ENCODE data around the gene RAD23A.
A peak's percentile ranks its signal among the peaks of the same experiment; 100 is the strongest.

RAD23A gene

DNA sequence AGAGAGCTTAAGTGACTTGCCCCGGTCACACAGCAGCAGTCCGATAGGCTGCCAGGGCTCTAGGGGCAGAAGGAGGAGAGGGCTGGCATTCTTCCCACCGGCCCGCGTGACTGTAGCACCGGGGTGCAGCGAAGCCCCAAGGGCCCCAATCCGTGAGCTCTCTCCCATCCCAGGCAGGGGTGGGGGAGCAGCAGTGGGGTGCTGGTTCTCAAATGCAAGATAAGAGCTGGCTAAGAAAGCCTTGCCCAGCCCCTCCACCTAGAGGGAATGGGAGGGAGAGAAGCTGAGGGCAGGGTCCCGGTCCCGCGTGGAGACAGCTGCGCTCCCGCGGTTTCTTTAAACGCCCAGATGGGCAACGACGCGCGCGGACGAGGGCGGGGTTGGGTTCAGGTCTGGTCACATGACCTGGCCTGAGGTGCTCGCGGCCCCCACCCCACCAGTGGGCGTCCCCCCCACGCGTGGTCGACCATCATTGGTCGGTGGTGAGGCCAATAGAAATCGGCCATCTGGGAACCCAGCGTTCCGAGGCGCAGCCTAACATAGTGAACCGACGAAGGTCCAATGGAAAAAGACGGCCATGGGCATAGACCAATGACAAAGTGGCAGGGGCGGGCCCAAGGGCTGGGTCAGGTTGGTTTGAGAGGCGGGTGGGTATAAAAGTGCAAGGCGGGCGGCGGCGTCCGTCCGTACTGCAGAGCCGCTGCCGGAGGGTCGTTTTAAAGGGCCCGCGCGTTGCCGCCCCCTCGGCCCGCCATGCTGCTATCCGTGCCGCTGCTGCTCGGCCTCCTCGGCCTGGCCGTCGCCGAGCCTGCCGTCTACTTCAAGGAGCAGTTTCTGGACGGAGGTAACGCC is 7.5 kb upstream of the RAD23A start, which contains the start of gene CALR:
TSS of gene CALR (plus strand) at position 683 of the 852 bp plus-strand sequence. CDS start at position 754, 71 bp downstream.
- TF ChIP-seq, protein P1, sequence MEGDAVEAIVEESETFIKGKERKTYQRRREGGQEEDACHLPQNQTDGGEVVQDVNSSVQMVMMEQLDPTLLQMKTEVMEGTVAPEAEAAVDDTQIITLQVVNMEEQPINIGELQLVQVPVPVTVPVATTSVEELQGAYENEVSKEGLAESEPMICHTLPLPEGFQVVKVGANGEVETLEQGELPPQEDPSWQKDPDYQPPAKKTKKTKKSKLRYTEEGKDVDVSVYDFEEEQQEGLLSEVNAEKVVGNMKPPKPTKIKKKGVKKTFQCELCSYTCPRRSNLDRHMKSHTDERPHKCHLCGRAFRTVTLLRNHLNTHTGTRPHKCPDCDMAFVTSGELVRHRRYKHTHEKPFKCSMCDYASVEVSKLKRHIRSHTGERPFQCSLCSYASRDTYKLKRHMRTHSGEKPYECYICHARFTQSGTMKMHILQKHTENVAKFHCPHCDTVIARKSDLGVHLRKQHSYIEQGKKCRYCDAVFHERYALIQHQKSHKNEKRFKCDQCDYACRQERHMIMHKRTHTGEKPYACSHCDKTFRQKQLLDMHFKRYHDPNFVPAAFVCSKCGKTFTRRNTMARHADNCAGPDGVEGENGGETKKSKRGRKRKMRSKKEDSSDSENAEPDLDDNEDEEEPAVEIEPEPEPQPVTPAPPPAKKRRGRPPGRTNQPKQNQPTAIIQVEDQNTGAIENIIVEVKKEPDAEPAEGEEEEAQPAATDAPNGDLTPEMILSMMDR (IDR thresholded peaks at IDR 0.05) = no peak
- TF ChIP-seq ZFX (IDR thresholded peaks at IDR 0.05; ENCODE audit: borderline replicate concordance) = no peak

DNA sequence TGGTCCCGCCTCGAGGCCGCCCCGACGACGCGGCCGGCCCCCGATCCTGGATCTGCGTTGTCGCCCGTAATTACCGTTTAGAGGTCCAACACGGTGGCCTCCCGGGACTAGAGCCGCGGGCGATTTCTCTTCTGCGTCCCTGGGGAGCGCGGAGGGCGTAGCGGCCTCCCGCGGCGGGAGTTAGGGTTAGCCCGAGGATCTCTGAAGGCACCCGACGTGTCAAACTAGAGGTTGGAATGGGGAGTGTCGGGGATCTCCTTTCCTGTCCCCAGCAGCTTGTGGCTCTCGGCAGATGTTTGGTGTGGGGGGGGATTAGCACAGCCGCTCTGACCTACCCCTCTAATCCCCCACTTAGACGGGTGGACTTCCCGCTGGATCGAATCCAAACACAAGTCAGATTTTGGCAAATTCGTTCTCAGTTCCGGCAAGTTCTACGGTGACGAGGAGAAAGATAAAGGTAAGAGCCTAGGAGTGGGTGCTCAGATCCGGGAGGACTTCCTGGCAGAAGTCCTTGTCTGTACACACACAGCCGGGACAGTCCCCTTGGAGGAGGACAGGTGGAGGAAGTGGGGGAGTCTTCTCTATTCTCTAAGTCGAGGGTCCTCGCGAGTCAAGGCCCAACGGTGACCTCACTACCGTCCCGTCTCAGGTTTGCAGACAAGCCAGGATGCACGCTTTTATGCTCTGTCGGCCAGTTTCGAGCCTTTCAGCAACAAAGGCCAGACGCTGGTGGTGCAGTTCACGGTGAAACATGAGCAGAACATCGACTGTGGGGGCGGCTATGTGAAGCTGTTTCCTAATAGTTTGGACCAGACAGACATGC is 6.7 kb upstream of the RAD23A start:
- TF ChIP-seq, protein P1 (IDR thresholded peaks at IDR 0.05) = no peak
- TF ChIP-seq ZFX (IDR thresholded peaks at IDR 0.05; ENCODE audit: borderline replicate concordance) = no peak
- peak overlapping the region; percentile 93 for H3K27ac ChIP-seq

More for the DNA sequence above, 7.5 kb upstream of the RAD23A start, which contains the start of gene CALR:
- H3K27ac ChIP-seq = peak within 1 kb of the TSS; percentile 93

DNA sequence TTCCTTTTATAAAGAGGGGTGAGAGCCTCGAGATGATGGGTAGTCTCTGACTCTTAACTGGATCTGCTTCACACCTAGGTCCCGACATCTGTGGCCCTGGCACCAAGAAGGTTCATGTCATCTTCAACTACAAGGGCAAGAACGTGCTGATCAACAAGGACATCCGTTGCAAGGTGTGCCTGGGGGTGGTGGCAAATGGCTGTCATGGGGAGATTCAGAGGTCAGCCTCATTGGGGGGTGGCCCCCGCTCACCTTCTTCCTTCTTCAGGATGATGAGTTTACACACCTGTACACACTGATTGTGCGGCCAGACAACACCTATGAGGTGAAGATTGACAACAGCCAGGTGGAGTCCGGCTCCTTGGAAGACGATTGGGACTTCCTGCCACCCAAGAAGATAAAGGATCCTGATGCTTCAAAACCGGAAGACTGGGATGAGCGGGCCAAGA is 5.7 kb upstream of the RAD23A start:
- peak overlapping the region; percentile 93 for H3K27ac ChIP-seq
- no peak for TF ChIP-seq ZFX (IDR thresholded peaks at IDR 0.05; ENCODE audit: borderline replicate concordance)
- TF ChIP-seq, protein P1 (IDR thresholded peaks at IDR 0.05) = no peak

DNA sequence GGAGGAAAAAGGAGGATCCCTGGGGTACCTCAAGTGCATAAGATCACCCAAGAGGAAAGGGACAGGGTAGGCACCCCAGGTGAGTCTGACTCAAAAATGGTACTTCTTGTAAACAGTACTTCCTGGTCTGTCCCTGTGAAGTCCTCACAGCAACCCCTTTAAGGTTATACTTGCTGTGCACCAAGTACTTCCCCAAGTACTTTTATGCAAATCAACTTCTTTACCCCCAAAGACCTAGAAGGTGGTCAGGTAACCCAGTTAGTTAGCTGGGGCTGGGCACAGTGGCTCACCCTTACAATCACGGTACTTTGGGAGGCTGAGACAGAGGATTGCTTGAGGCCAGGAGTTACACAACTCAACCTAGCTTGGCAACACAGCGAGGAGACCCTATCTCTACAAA is 4.8 kb upstream of the RAD23A start:
- TF ChIP-seq, protein P1 (IDR thresholded peaks at IDR 0.05) = no peak
- no peak for TF ChIP-seq ZFX (IDR thresholded peaks at IDR 0.05; ENCODE audit: borderline replicate concordance)
- H3K27ac ChIP-seq = peak overlapping the region; percentile 93

DNA sequence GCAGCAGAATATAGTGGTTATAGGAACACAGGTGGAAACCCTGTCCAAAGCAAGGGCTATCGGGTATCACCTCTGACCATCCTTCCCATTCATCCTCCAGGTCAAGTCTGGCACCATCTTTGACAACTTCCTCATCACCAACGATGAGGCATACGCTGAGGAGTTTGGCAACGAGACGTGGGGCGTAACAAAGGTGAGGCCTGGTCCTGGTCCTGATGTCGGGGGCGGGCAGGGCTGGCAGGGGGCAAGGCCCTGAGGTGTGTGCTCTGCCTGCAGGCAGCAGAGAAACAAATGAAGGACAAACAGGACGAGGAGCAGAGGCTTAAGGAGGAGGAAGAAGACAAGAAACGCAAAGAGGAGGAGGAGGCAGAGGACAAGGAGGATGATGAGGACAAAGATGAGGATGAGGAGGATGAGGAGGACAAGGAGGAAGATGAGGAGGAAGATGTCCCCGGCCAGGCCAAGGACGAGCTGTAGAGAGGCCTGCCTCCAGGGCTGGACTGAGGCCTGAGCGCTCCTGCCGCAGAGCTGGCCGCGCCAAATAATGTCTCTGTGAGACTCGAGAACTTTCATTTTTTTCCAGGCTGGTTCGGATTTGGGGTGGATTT is 2.1 kb upstream of the RAD23A start:
- H3K27ac ChIP-seq = peak overlapping the region; percentile 93
- TF ChIP-seq ZFX (IDR thresholded peaks at IDR 0.05; ENCODE audit: borderline replicate concordance) = no peak
- TF ChIP-seq, protein P1 (IDR thresholded peaks at IDR 0.05) = no peak

DNA sequence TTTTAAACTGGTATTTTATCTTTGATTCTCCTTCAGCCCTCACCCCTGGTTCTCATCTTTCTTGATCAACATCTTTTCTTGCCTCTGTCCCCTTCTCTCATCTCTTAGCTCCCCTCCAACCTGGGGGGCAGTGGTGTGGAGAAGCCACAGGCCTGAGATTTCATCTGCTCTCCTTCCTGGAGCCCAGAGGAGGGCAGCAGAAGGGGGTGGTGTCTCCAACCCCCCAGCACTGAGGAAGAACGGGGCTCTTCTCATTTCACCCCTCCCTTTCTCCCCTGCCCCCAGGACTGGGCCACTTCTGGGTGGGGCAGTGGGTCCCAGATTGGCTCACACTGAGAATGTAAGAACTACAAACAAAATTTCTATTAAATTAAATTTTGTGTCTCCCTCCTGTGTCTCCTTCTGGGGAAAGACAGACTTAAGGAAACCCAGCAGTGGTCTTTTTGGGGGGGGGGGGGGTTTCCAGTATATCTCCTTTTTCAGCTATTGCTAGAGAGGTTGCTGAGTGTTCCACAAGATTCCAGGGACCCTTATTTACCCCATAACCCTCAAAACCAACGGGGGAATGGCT is 1.5 kb upstream of the RAD23A start:
- H3K27ac ChIP-seq = peak overlapping the region; percentile 93
- no peak for TF ChIP-seq ZFX (IDR thresholded peaks at IDR 0.05; ENCODE audit: borderline replicate concordance)
- TF ChIP-seq, protein P1 (IDR thresholded peaks at IDR 0.05) = no peak
